ENCODE measurements around the gene KCNMB4.

GRCh38 chr12:70365648-70366518, at the start of gene KCNMB4:
- TF ChIP-seq, protein P1, sequence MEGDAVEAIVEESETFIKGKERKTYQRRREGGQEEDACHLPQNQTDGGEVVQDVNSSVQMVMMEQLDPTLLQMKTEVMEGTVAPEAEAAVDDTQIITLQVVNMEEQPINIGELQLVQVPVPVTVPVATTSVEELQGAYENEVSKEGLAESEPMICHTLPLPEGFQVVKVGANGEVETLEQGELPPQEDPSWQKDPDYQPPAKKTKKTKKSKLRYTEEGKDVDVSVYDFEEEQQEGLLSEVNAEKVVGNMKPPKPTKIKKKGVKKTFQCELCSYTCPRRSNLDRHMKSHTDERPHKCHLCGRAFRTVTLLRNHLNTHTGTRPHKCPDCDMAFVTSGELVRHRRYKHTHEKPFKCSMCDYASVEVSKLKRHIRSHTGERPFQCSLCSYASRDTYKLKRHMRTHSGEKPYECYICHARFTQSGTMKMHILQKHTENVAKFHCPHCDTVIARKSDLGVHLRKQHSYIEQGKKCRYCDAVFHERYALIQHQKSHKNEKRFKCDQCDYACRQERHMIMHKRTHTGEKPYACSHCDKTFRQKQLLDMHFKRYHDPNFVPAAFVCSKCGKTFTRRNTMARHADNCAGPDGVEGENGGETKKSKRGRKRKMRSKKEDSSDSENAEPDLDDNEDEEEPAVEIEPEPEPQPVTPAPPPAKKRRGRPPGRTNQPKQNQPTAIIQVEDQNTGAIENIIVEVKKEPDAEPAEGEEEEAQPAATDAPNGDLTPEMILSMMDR (IDR thresholded peaks at IDR 0.05): no peak
- no peak for TF ChIP-seq SMC3 (IDR thresholded peaks at IDR 0.05)
- TF ChIP-seq RAD21 (conservative IDR thresholded peaks at IDR 0.05 in 1 of 2, IDR thresholded peaks at IDR 0.05 in 1 of 2): no peak
